Testis (tissue), 3 donors: ENCODE data around the gene PCGF5. TPM values are rescaled to one million over a fixed set of nuclear protein-coding genes. Genes with fewer than 3 reads are reported as not detected.

ENCODE experiments used
- DNase-seq: peaks from one replicate; pipeline ENCODE4 v3.0.0-alpha.2; 2019
- H3K27ac ChIP-seq, 2 donors: fragments of 200-600 bp; sonication (generic); one replicate each; pipeline ENCODE4 v1.5.1; 2019
- H3K27me3 ChIP-seq: fragments of 200-600 bp; sonication (generic); one replicate; pipeline ENCODE4 v1.5.1; 2019
- H3K36me3 ChIP-seq: fragments of 200-600 bp; sonication (generic); one replicate; pipeline ENCODE4 v1.5.1; 2017; ENCODE audit warnings: low read depth; ENCODE audit errors: missing control alignments
- H3K4me1 ChIP-seq: fragments of 200-600 bp; sonication (generic); one replicate; pipeline ENCODE4 v1.5.1; 2019
- H3K4me3 ChIP-seq, 2 donors: fragments of 200-600 bp; sonication (generic); one replicate each; pipeline ENCODE4 v1.5.1; 2017 to 2019
- H3K9me3 ChIP-seq: fragments of 200-600 bp; sonication (generic); one replicate; pipeline ENCODE4 v1.5.1; 2017
- POLR2A ChIP-seq: fragments of 450-650 bp; IDR thresholded peaks from one replicate; pipeline ENCODE4 v1.6.1; 2017; ENCODE audit warnings: antibody characterized with exemption, mild to moderate bottlenecking, moderate library complexity
- WGBS, 2 donors: methylation state at CpG; one replicate each; pipeline ENCODE4 v1.1.5; 2018; 5-methylcytosine and 5-hydroxymethylcytosine counted together
- intact Hi-C: fragments of 100-400 bp; cut with DNase I; formaldehyde crosslinking; loops from one replicate; pipeline ENCODE4 v1.15.1; 2023; ENCODE audit warnings: low total_unique reads
- polyA plus RNA-seq: library from polyadenylated mRNA; stranded (reverse); fragments of 350-450 nt; fragmentation: Illumina TruSeq; extraction: RNeasy Lipid Tissue Mini Kit (QIAGEN cat#74804); gene quantifications from one replicate; pipeline ENCODE4 v1.2.3, GENCODE V29; 2014; ENCODE audit warnings: low read depth, low replicate concordance; ENCODE audit not compliant: insufficient read depth
- total RNA-seq, 2 donors: library from RNA; depleted of rRNA; stranded (reverse); fragments of >200 nt; gene quantifications; one replicate each; pipeline ENCODE4 v1.2.3, GENCODE V29; 2016
- TF ChIP-seq, protein P1 (sequence below), 3 experiments: fragments of 450-650 bp in 2 of 3; fragments of 200-600 bp in 1 of 3; sonication (generic) in 1 of 3; IDR thresholded peaks; one replicate each; pipeline ENCODE4 v1.5.1; 2016 to 2019; ENCODE audit warnings: antibody characterized with exemption in 3 of 3, mild to moderate bottlenecking in 2 of 3, moderate library complexity in 1 of 3

PCGF5 gene
- total and polyA plus RNA-seq, 3 donors from 2014 or later: 36.8 to 68.9 (median 50.2) TPM

- Histone ChIP-seq H3K4me1 (no peaks in the 10 kb centered on the region), H3K36me3 (no peaks in the 10 kb centered on the region), H3K27ac (no peak overlapping the region), H3K4me3 (no peak overlapping the region), H3K27me3 (no peaks in the 10 kb centered on the region), H3K9me3 (no peaks in the 10 kb centered on the region)
- intact Hi-C loops: no loop called here
- DNase-seq: no peak
- WGBS, 2 donors: 69 to 74% methylated on average over 4 of the region's 4 CpGs
- TF ChIP-seq POLR2A: no peak
- TF ChIP-seq, protein P1, sequence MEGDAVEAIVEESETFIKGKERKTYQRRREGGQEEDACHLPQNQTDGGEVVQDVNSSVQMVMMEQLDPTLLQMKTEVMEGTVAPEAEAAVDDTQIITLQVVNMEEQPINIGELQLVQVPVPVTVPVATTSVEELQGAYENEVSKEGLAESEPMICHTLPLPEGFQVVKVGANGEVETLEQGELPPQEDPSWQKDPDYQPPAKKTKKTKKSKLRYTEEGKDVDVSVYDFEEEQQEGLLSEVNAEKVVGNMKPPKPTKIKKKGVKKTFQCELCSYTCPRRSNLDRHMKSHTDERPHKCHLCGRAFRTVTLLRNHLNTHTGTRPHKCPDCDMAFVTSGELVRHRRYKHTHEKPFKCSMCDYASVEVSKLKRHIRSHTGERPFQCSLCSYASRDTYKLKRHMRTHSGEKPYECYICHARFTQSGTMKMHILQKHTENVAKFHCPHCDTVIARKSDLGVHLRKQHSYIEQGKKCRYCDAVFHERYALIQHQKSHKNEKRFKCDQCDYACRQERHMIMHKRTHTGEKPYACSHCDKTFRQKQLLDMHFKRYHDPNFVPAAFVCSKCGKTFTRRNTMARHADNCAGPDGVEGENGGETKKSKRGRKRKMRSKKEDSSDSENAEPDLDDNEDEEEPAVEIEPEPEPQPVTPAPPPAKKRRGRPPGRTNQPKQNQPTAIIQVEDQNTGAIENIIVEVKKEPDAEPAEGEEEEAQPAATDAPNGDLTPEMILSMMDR (IDR thresholded peaks at IDR 0.05): no peak
Observed at GRCh38 chr10:91287276-91287675, 66.8 kb downstream of the PCGF5 start.

- H3K27ac ChIP-seq: no peak overlapping the region
- 89 to 91% methylated on average over 4 of the region's 4 CpGs for WGBS, 2 donors
Observed at GRCh38 chr10:91287912-91288311, 67.4 kb downstream of the PCGF5 start.

DNA sequence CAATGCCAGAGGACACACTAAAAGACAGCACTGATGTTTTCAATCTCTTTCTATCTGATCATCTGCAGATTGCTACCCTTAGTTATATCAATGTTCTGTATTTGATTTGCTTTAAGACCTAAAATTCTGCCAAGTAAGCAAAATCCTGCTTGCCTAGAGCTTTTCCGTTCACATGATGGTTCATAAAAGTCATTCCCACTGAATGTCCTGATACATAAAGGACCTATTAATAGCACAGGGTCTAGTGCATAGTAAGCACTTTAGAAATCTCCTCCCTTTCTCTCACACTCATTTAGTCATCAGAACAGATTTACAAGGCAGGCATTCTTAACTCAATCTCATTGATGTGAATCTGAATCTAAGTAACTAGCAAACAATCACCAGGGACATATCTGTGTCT, 68.8 kb downstream of the PCGF5 start:
- Histone ChIP-seq H3K4me3 (no peak overlapping the region), H3K27ac (no peak overlapping the region), H3K4me1 (no peaks in the 10 kb centered on the region), H3K9me3 (no peaks in the 10 kb centered on the region), H3K27me3 (no peaks in the 10 kb centered on the region), H3K36me3 (no peaks in the 10 kb centered on the region)
- intact Hi-C loops: no loop called here
- no peak for DNase-seq
- WGBS, 2 donors: 94% methylated on average over 1 of the region's 1 CpG
- no peak for TF ChIP-seq POLR2A
- TF ChIP-seq, protein P1 (IDR thresholded peaks at IDR 0.05): no peak

More at GRCh38 chr10:91287912-91288311, 67.4 kb downstream of the PCGF5 start:
- no peaks in the 10 kb centered on the region for H3K27me3 ChIP-seq
- H3K36me3 ChIP-seq: no peaks in the 10 kb centered on the region
- intact Hi-C loops: no loop called here
- H3K9me3 ChIP-seq: no peaks in the 10 kb centered on the region
- TF ChIP-seq POLR2A: no peak
- no peak for DNase-seq
- H3K4me3 ChIP-seq: no peak overlapping the region
- no peaks in the 10 kb centered on the region for H3K4me1 ChIP-seq

DNA sequence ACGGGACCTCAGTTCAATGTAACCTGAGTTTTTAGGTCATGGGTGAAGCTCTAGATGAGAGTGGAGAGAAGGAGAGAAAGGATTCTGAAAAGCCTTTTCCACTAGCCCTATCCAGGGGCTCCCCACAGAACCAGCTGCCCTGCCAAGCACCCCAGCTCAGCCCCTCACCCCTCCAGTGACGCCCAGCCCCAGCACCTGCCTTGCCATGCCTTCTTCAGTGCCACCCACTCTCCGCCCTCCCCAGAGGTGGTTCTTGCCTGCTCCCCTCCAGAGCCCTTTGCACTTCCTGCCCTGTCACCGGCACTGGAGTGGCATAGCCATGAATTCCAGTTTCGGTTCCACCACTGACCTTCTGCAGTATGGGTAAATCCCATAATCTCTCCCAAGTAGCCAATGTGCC, 70.1 kb downstream of the PCGF5 start:
- no peak for DNase-seq
- WGBS, 2 donors: 88 to 91% methylated on average over 5 of the region's 5 CpGs
- Histone ChIP-seq H3K4me3 (no peak overlapping the region), H3K9me3 (no peaks in the 10 kb centered on the region), H3K4me1 (no peaks in the 10 kb centered on the region), H3K27ac (no peak overlapping the region), H3K27me3 (no peaks in the 10 kb centered on the region), H3K36me3 (no peaks in the 10 kb centered on the region)
- intact Hi-C loops: no loop called here
- no peak for TF ChIP-seq POLR2A
- TF ChIP-seq, protein P1 (IDR thresholded peaks at IDR 0.05): no peak

- intact Hi-C loops: no loop called here
- H3K27me3 ChIP-seq: no peaks in the 10 kb centered on the region
- H3K4me1 ChIP-seq: peaks cover 8% of the 10 kb centered on the region
- WGBS, 2 donors: 71 to 73% methylated on average over 3 of the region's 3 CpGs
- no peak overlapping the region for H3K27ac ChIP-seq
- no peak overlapping the region for H3K4me3 ChIP-seq
- TF ChIP-seq POLR2A: no peak
- TF ChIP-seq, protein P1 (IDR thresholded peaks at IDR 0.05): no peak
- no peaks in the 10 kb centered on the region for H3K36me3 ChIP-seq
- no peaks in the 10 kb centered on the region for H3K9me3 ChIP-seq
- DNase-seq: no peak
Observed at GRCh38 chr10:91294134-91294906, 73.9 kb downstream of the PCGF5 start.
